HG02678 (cell line): ENCODE measurements around the gene FUNDC1.
A peak's percentile ranks its signal among the peaks of the same experiment; 100 is the strongest.
"Not testable (repeated sequence)": the region's sequence is repeated elsewhere in the genome, so short reads cannot be mapped to it uniquely, and the experiment has no call there.

Source experiments
- ATAC-seq: cut with Tn5 transposase; IDR thresholded peaks from one replicate; pipeline ENCODE4 v1.9.1; 2021; ENCODE audit warnings: mild to moderate bottlenecking, moderate library complexity; ENCODE audit not compliant: unreplicated experiment

The FUNDC1 gene

GRCh38 chrX:44542567-44543325 lies at the start of gene FUNDC1:
FUNDC1 (minus strand) TSS chrX:44542859; CDS start chrX:44542832, 27 bp downstream.
- ATAC-seq: peak; percentile 99

- ATAC-seq: no peak
Observed at GRCh38 chrX:44585866-44586265, 43.2 kb upstream of the FUNDC1 start.

- no peak for ATAC-seq
Observed at GRCh38 chrX:44580466-44580865, 37.8 kb upstream of the FUNDC1 start.

- ATAC-seq: no peak
Observed at GRCh38 chrX:44572340-44572938, 29.8 kb upstream of the FUNDC1 start.

GRCh38 chrX:44570522-44570921 lies 27.9 kb upstream of the FUNDC1 start:
- ATAC-seq: no peak

GRCh38 chrX:44569122-44569521 lies 26.5 kb upstream of the FUNDC1 start:
- ATAC-seq: no peak

GRCh38 chrX:44568196-44568595 lies 25.5 kb upstream of the FUNDC1 start:
- no peak for ATAC-seq

GRCh38 chrX:44561896-44562295 lies 19.2 kb upstream of the FUNDC1 start:
- not testable (repeated sequence) for ATAC-seq

GRCh38 chrX:44550563-44550962 lies 7.9 kb upstream of the FUNDC1 start:
- no peak for ATAC-seq

- not testable (repeated sequence) for ATAC-seq
Observed at GRCh38 chrX:44545454-44545853, 2.8 kb upstream of the FUNDC1 start.

- ATAC-seq: no peak
Observed at GRCh38 chrX:44544036-44544435, 1.4 kb upstream of the FUNDC1 start.

GRCh38 chrX:44536198-44536597 lies 6.5 kb downstream of the FUNDC1 start:
- no peak for ATAC-seq

GRCh38 chrX:44529310-44529709 lies 13.3 kb downstream of the FUNDC1 start:
- no peak for ATAC-seq

- ATAC-seq: no peak
Observed at GRCh38 chrX:44514272-44514671, 28.4 kb downstream of the FUNDC1 start.

GRCh38 chrX:44507292-44507691 lies 35.4 kb downstream of the FUNDC1 start:
- ATAC-seq: no peak

GRCh38 chrX:44506678-44507077 lies 36.0 kb downstream of the FUNDC1 start:
- no peak for ATAC-seq

- ATAC-seq: no peak
Observed at GRCh38 chrX:44503560-44503959, 39.1 kb downstream of the FUNDC1 start.

GRCh38 chrX:44495091-44495490 lies 47.6 kb downstream of the FUNDC1 start:
- ATAC-seq: no peak

GRCh38 chrX:44494357-44494756 lies 48.3 kb downstream of the FUNDC1 start:
- no peak for ATAC-seq

- no peak for ATAC-seq
Observed at GRCh38 chrX:44489515-44489914, 53.1 kb downstream of the FUNDC1 start.

- ATAC-seq: no peak
Observed at GRCh38 chrX:44484607-44485146, 58.0 kb downstream of the FUNDC1 start.

- ATAC-seq: no peak
Observed at GRCh38 chrX:44483965-44484606, 58.6 kb downstream of the FUNDC1 start.
